Measurements from ENCODE around the gene PLXNB1.

DNA sequence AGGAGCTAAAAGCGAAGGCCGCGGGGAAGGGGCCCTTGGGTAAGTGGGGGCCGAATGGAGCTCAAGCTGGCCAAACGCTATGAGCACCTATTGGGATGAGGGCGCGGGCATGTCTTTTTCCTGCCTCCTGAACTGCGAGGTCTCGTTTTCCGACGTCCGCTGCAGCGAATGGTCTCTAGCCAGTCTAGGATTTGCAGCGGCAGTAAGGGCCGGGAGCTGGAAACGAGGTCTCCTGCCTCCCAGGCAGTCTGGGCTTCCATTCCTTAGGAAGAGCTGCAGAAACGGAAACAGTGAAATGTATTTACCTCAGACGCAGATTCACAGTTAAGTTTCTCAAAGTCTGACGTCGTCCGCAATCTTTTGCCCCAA, 10.7 kb upstream of the PLXNB1 start:
- TF ChIP-seq, protein P1, sequence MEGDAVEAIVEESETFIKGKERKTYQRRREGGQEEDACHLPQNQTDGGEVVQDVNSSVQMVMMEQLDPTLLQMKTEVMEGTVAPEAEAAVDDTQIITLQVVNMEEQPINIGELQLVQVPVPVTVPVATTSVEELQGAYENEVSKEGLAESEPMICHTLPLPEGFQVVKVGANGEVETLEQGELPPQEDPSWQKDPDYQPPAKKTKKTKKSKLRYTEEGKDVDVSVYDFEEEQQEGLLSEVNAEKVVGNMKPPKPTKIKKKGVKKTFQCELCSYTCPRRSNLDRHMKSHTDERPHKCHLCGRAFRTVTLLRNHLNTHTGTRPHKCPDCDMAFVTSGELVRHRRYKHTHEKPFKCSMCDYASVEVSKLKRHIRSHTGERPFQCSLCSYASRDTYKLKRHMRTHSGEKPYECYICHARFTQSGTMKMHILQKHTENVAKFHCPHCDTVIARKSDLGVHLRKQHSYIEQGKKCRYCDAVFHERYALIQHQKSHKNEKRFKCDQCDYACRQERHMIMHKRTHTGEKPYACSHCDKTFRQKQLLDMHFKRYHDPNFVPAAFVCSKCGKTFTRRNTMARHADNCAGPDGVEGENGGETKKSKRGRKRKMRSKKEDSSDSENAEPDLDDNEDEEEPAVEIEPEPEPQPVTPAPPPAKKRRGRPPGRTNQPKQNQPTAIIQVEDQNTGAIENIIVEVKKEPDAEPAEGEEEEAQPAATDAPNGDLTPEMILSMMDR (conservative IDR thresholded peaks at IDR 0.05): no peak
- no peak for TF ChIP-seq ZFX (IDR thresholded peaks at IDR 0.05)

All from C4-2B (cell line).